CD14-positive monocyte (primary cell): ENCODE data around the gene NFATC2. TPM values are rescaled to one million over a fixed set of nuclear protein-coding genes. Genes with fewer than 3 reads are reported as not detected.

Experiments
- DNase-seq, 3 donors: peaks; one replicate each; pipeline ENCODE4 v3.0.0-alpha.2; 2011 to 2022
- H2AFZ ChIP-seq: 2 replicates; pipeline ENCODE4 v1.6.0; 2012; ENCODE audit warnings: mild to moderate bottlenecking, low read depth, low read length, inconsistent platforms; ENCODE audit not compliant: insufficient read depth, poor library complexity, severe bottlenecking
- H3K27ac ChIP-seq, 2 donors: 1 replicate in 1 of 2; 2 replicates in 1 of 2; pipeline ENCODE4 v1.5.1; 2012 to 2013; ENCODE audit warnings: low read length in 2 of 2, control low read depth in 1 of 2, inconsistent platforms in 1 of 2, low read depth in 1 of 2, mild to moderate bottlenecking in 1 of 2
- H3K27me3 ChIP-seq, 2 donors: one replicate each; pipeline versions ENCODE4 v1.6.0 to v1.6.1; 2011 to 2013; ENCODE audit warnings: low read length in 2 of 2; ENCODE audit not compliant: control insufficient read depth in 2 of 2, insufficient read depth in 2 of 2
- H3K36me3 ChIP-seq, 2 donors: replicated peaks in 1 of 2; 1 replicate in 1 of 2; 2 replicates in 1 of 2; pipeline versions ENCODE4 v1.5.1 to v1.6.1; 2012 to 2013; ENCODE audit warnings: low read length in 2 of 2, control low read depth in 1 of 2, inconsistent platforms in 1 of 2, mild to moderate bottlenecking in 1 of 2; ENCODE audit not compliant: insufficient read depth in 2 of 2, control insufficient read depth in 1 of 2
- H3K4me1 ChIP-seq, 2 donors: 1 replicate in 1 of 2; 2 replicates in 1 of 2; pipeline versions ENCODE4 v1.5.1 to v1.6.1; 2012 to 2013; ENCODE audit warnings: low read length in 2 of 2, control low read depth in 1 of 2, inconsistent platforms in 1 of 2, mild to moderate bottlenecking in 1 of 2, moderate library complexity in 1 of 2; ENCODE audit not compliant: insufficient read depth in 2 of 2, control insufficient read depth in 1 of 2
- H3K4me2 ChIP-seq: replicated peaks from 2 replicates; pipeline ENCODE3; 2012; ENCODE audit warnings: low read length, moderate library complexity, mild to moderate bottlenecking; ENCODE audit not compliant: poor library complexity, severe bottlenecking; ENCODE audit errors: extremely low read depth
- H3K4me3 ChIP-seq, 3 experiments: fragments of 200-600 bp in 1 of 3; sonication (generic) in 1 of 3; replicated peaks in 1 of 3; 1 replicate in 2 of 3; 2 replicates in 1 of 3; pipeline ENCODE4 v1.5.1; 2011 to 2013; ENCODE audit warnings: low read length in 3 of 3, mild to moderate bottlenecking in 3 of 3, control low read depth in 2 of 3, low read depth in 2 of 3, inconsistent platforms in 1 of 3, moderate library complexity in 1 of 3
- H3K79me2 ChIP-seq: 2 replicates; pipeline ENCODE4 v1.6.0; 2012; ENCODE audit warnings: mild to moderate bottlenecking, control low read depth, inconsistent platforms, low read length, moderate library complexity; ENCODE audit not compliant: insufficient read depth
- H3K9ac ChIP-seq: 2 replicates; pipeline ENCODE4 v1.6.0; 2017; ENCODE audit warnings: low read length, mild to moderate bottlenecking; ENCODE audit not compliant: insufficient read depth, poor library complexity, severe bottlenecking
- H3K9me3 ChIP-seq, 2 donors: replicated peaks in 1 of 2; 1 replicate in 1 of 2; 2 replicates in 1 of 2; pipeline versions ENCODE4 v1.5.1 to v1.6.1; 2012 to 2013; ENCODE audit warnings: low read length in 2 of 2, control low read depth in 1 of 2; ENCODE audit not compliant: control insufficient read depth in 1 of 2, insufficient read depth in 1 of 2
- H4K20me1 ChIP-seq: 2 replicates; pipeline ENCODE4 v1.6.0; 2012; ENCODE audit warnings: mild to moderate bottlenecking, low read length, control low read depth, moderate library complexity; ENCODE audit not compliant: insufficient read depth
- H3K27ac Mint-ChIP-seq, 7 donors: one replicate each; pipeline ENCODE4 v1.8.0; 2020; ENCODE audit warnings: mild to moderate bottlenecking in 7 of 7, mixed read lengths in 7 of 7, moderate library complexity in 6 of 7, inconsistent platforms in 2 of 7
- H3K27me3 Mint-ChIP-seq, 3 donors: one replicate each; pipeline ENCODE4 v1.8.0; 2021 to 2022; ENCODE audit warnings: low read depth in 3 of 3, mild to moderate bottlenecking in 3 of 3, mixed read lengths in 3 of 3, moderate library complexity in 3 of 3, inconsistent platforms in 1 of 3
- H3K36me3 Mint-ChIP-seq, 2 donors: one replicate each; pipeline ENCODE4 v1.8.0; 2020; ENCODE audit warnings: mixed read lengths in 2 of 2, inconsistent platforms in 1 of 2, mild to moderate bottlenecking in 1 of 2
- H3K4me1 Mint-ChIP-seq: one replicate; pipeline ENCODE4 v1.8.0; 2020; ENCODE audit warnings: mild to moderate bottlenecking, mixed read lengths
- H3K4me3 Mint-ChIP-seq, 2 donors: one replicate each; pipeline ENCODE4 v1.8.0; 2020; ENCODE audit warnings: mild to moderate bottlenecking in 2 of 2, mixed read lengths in 2 of 2, moderate library complexity in 1 of 2
- H3K9me3 Mint-ChIP-seq, 7 donors: one replicate each; pipeline ENCODE4 v1.8.0; 2020 to 2022; ENCODE audit warnings: mixed read lengths in 7 of 7, mild to moderate bottlenecking in 6 of 7, moderate library complexity in 6 of 7, inconsistent platforms in 2 of 7
- CTCF ChIP-seq: fragments of 200-600 bp; IDR thresholded peaks from one replicate; pipeline ENCODE4 v1.8.0; 2022; ENCODE audit warnings: antibody characterized with exemption, mild to moderate bottlenecking
- WGBS: methylation state at CpG from one replicate; pipeline ENCODE4 v1.1.5; 2013; ENCODE audit warnings: missing lambda C conversion rate; ENCODE audit not compliant: insufficient coverage; 5-methylcytosine and 5-hydroxymethylcytosine counted together
- intact Hi-C, 2 donors: fragments of 100-400 bp; cut with micrococcal nuclease; formaldehyde crosslinking; loops; one replicate each; pipeline versions ENCODE4 v1.15.0 to v1.15.1; 2023
- polyA plus RNA-seq, 3 donors: library from polyadenylated mRNA; depleted of rRNA in 1 of 3; unstranded in 2 of 3; stranded (reverse) in 1 of 3; fragments of 300-500 nt in 2 of 3; fragments of >200 nt in 1 of 3; fragmentation: Illumina TruSeq in 2 of 3; gene quantifications; 1 replicate in 2 of 3; 2 replicates in 1 of 3; pipeline ENCODE4 v1.2.3, GENCODE V29; 2012 to 2021

NFATC2 gene
- polyA plus RNA-seq, 3 donors: 0.03 to 0.18 (median 0.11) TPM

DNA sequence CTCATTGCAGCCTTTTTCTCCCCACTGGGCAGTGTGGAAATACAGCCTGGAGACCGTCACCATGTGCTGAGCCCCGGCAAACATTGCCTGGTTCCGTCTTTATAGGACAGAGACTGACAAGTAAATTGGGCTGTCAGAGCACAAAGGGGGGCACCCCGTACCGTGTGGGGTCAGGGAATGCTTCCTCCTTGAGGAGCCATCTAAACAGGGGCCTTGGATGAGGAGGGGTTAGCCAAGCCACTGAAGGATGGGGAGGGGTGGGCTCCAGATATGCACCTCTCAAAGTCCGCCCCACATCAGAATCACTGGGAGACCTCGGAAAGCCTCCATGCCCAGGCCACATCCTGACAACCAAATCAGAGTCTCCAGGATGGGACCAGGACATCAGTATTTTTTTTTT is 73.9 kb downstream of the NFATC2 start:
- no peak overlapping the region for H3K27ac ChIP-seq
- no peak for TF ChIP-seq CTCF
- DNase-seq: no peak
- Mint-ChIP-seq H3K4me1 (no peaks in the 10 kb centered on the region), H3K27ac (no peak overlapping the region), H3K36me3 (peaks cover 0 to 1% of the 10 kb centered on the region in 2 donors), H3K27me3 (peaks cover 1 to 3% (median 2%) of the 10 kb centered on the region in 3 donors), H3K9me3 (no peaks in the 10 kb centered on the region), H3K4me3 (no peak overlapping the region)
- H3K9ac ChIP-seq: no peak overlapping the region
- H3K27me3 ChIP-seq: no peaks in the 10 kb centered on the region
- H3K79me2 ChIP-seq: no peaks in the 10 kb centered on the region
- no peaks in the 10 kb centered on the region for H3K9me3 ChIP-seq
- no peak overlapping the region for H3K4me3 ChIP-seq
- H2AFZ ChIP-seq: no peak overlapping the region
- no peaks in the 10 kb centered on the region for H3K36me3 ChIP-seq
- intact Hi-C loops: no loop called here
- no peaks in the 10 kb centered on the region for H4K20me1 ChIP-seq
- no peaks in the 10 kb centered on the region for H3K4me1 ChIP-seq
- H3K4me2 ChIP-seq: no peak overlapping the region
- 91% methylated on average over 7 of the region's 7 CpGs for WGBS

GRCh38 chr20:51467956-51468626 is 74.4 kb downstream of the NFATC2 start:
- H3K27me3 ChIP-seq: no peaks in the 10 kb centered on the region

More at GRCh38 chr20:51467956-51468626, 74.4 kb downstream of the NFATC2 start:
- H2AFZ ChIP-seq: no peak overlapping the region
- no peak overlapping the region for H3K4me2 ChIP-seq
- no peak for TF ChIP-seq CTCF
- Mint-ChIP-seq H3K4me3 (no peak overlapping the region), H3K4me1 (no peaks in the 10 kb centered on the region), H3K36me3 (no peaks in the 10 kb centered on the region), H3K9me3 (no peaks in the 10 kb centered on the region), H3K27ac (no peak overlapping the region), H3K27me3 (peaks cover 1 to 3% (median 3%) of the 10 kb centered on the region in 3 donors)
- no peaks in the 10 kb centered on the region for H3K36me3 ChIP-seq
- intact Hi-C loops: no loop called here
- no peaks in the 10 kb centered on the region for H3K9me3 ChIP-seq
- DNase-seq: no peak
- no peaks in the 10 kb centered on the region for H4K20me1 ChIP-seq
- H3K4me3 ChIP-seq: no peak overlapping the region
- no peak overlapping the region for H3K9ac ChIP-seq
- WGBS: 100% methylated on average over 2 of the region's 10 CpGs
- no peak overlapping the region for H3K27ac ChIP-seq
- no peaks in the 10 kb centered on the region for H3K79me2 ChIP-seq
- H3K4me1 ChIP-seq: no peaks in the 10 kb centered on the region
